Aorta (tissue), 5 donors: ENCODE data around the gene OSBPL3. TPM values are rescaled to one million over a fixed set of nuclear protein-coding genes. Genes with fewer than 3 reads are reported as not detected.
A peak's percentile ranks its signal among the peaks of the same experiment; 100 is the strongest.

Experiments
- ATAC-seq: fragments of 200-7000 bp; cut with Tn5 transposase; one replicate; pipeline ENCODE4 v1.9.1; 2022; ENCODE audit warnings: moderate library complexity; ENCODE audit not compliant: low FRiP score
- DNase-seq, 2 donors: peaks; one replicate each; pipeline ENCODE4 v3.0.0-alpha.2; 2020
- H3K27ac ChIP-seq, 2 donors: one replicate each; pipeline ENCODE4 v1.5.1; 2013; ENCODE audit warnings: low read length in 2 of 2, mild to moderate bottlenecking in 2 of 2, moderate library complexity in 2 of 2, control low read depth in 1 of 2, inconsistent platforms in 1 of 2, low read depth in 1 of 2
- H3K27me3 ChIP-seq, 2 donors: one replicate each; pipeline ENCODE4 v1.6.1; 2013; ENCODE audit warnings: control low read depth in 1 of 2, low read length in 1 of 2, mild to moderate bottlenecking in 1 of 2, moderate library complexity in 1 of 2; ENCODE audit not compliant: insufficient read depth in 2 of 2, control insufficient read depth in 1 of 2
- H3K36me3 ChIP-seq, 2 donors: one replicate each; pipeline ENCODE4 v1.6.1; 2013; ENCODE audit warnings: control low read depth in 1 of 2, low read length in 1 of 2, mild to moderate bottlenecking in 1 of 2; ENCODE audit not compliant: insufficient read depth in 2 of 2, control insufficient read depth in 1 of 2
- H3K4me1 ChIP-seq, 2 donors: one replicate each; pipeline ENCODE4 v1.6.1; 2013; ENCODE audit warnings: low read length in 2 of 2, control low read depth in 1 of 2, mild to moderate bottlenecking in 1 of 2, moderate library complexity in 1 of 2; ENCODE audit not compliant: insufficient read depth in 2 of 2, control insufficient read depth in 1 of 2
- H3K4me3 ChIP-seq, 2 donors: one replicate each; pipeline ENCODE4 v1.5.1; 2013; ENCODE audit warnings: low read length in 2 of 2, control low read depth in 1 of 2, mild to moderate bottlenecking in 1 of 2
- H3K9me3 ChIP-seq: one replicate; pipeline ENCODE4 v1.6.1; 2013; ENCODE audit warnings: mild to moderate bottlenecking, low read length; ENCODE audit not compliant: control insufficient read depth
- WGBS, 2 donors: extraction: QIAGEN DNeasy Blood & Tissue Kit; methylation state at CpG; one replicate each; pipeline ENCODE4 v1.1.7; 2013; 5-methylcytosine and 5-hydroxymethylcytosine counted together
- intact Hi-C, 2 donors: fragments of 100-400 bp; cut with DNase I; formaldehyde crosslinking; loops; one replicate each; pipeline versions ENCODE4 v1.14.2 to v1.15.0; 2022
- polyA plus RNA-seq, 2 donors: library from polyadenylated mRNA; stranded (reverse); fragments of 200-250 nt; gene quantifications; one replicate each; pipeline ENCODE4 v1.2.3, GENCODE V29; 2013
- total RNA-seq, 2 donors: library from RNA; stranded (reverse); fragmentation: NEBNext Ultra II Directional; extraction: Animal tissue kit (Norgen Biotek cat#: 25700); gene quantifications; one replicate each; pipeline ENCODE4 v1.2.1, GENCODE V29; 2021
- donor health status: healthy with polysubstance abuse.
- donor health status: Bipolar disorder and iron deficiency.
- donor health status: DM: no; HTN: no; CAD: no.
- donor health status: DM: no; HTN: no; CAD: no.
- donor health status: DM: yes; HTN: yes; CAD: no.

The OSBPL3 gene
- total and polyA plus RNA-seq, 4 donors: 0.41 to 15.6 (median 5.6) TPM

- H3K4me3 ChIP-seq: no peak overlapping the region
- H3K4me1 ChIP-seq: no peaks in the 10 kb centered on the region
- H3K27me3 ChIP-seq: no peaks in the 10 kb centered on the region
- H3K9me3 ChIP-seq: no peaks in the 10 kb centered on the region
- 64 to 73% methylated on average over 7 of the region's 7 CpGs for WGBS, 2 donors
- DNase-seq (no peak), ATAC-seq (no peak)
- H3K36me3 ChIP-seq: no peaks in the 10 kb centered on the region
- H3K27ac ChIP-seq: no peak overlapping the region
- intact Hi-C loops: no loop called here
These were observed 85.4 kb downstream of the OSBPL3 start for GRCh38 chr7:24894429-24895221.

DNA sequence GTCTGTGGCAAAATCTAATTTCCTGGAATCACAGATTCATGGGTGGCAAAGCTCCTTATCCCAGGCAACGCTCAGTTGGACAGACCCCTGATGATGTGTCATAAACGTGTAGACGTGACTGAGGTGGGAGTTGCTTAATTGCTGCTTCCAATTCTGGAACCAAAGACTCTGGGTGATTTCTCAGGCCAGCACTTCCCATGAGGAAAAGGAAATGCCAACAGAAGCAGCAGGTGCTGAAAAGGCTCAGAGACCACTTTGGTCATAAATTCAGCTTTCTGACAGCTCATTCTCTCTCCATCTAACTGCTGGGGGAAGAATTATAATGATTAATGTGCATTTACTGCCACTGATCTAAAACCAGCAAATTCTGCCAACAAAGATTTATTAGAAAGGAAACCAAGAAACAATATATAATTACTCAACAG is 88.7 kb downstream of the OSBPL3 start:
- intact Hi-C loops: no loop called here
- Histone ChIP-seq H3K27ac (no peak overlapping the region), H3K36me3 (no peaks in the 10 kb centered on the region), H3K27me3 (no peaks in the 10 kb centered on the region), H3K4me3 (no peak overlapping the region), H3K9me3 (no peaks in the 10 kb centered on the region), H3K4me1 (no peaks in the 10 kb centered on the region)
- ATAC-seq (no peak), DNase-seq (no peak)
- 25 to 39% methylated on average over 3 of the region's 3 CpGs for WGBS, 2 donors

GRCh38 chr7:24889611-24890010 is 90.4 kb downstream of the OSBPL3 start:
- Histone ChIP-seq H3K4me3 (no peak overlapping the region), H3K27ac (no peak overlapping the region), H3K36me3 (no peaks in the 10 kb centered on the region), H3K27me3 (no peaks in the 10 kb centered on the region), H3K4me1 (no peaks in the 10 kb centered on the region), H3K9me3 (no peaks in the 10 kb centered on the region)
- DNase-seq (no peak), ATAC-seq (no peak)
- WGBS, 2 donors: 84 to 91% methylated on average over 1 of the region's 1 CpG
- intact Hi-C loops: no loop called here

GRCh38 chr7:24888653-24889052 is 91.3 kb downstream of the OSBPL3 start:
- intact Hi-C loops: no loop called here
- ATAC-seq: no peak

DNA sequence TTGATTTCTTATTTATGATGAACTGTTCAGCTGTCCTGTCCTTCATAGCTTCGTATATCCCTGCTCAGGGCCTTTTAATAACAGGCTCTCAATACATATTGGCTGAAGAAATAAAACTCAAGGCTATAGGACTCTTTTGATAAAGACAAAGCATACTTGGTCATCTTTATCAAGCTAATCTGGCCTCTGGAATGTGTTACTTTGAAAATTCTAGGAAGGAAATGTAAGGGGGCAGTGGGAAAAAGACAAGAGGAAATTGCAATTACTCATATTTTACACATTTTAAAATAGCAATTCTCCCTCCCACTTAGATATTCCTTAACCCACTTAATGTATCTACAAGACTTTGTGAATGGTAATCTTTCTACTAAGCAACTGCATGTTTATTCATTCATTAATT is 94.3 kb downstream of the OSBPL3 start:
- DNase-seq: no peak
- no peak for ATAC-seq
- intact Hi-C loops: no loop called here
- Histone ChIP-seq H3K4me1 (no peaks in the 10 kb centered on the region), H3K9me3 (no peaks in the 10 kb centered on the region), H3K36me3 (no peaks in the 10 kb centered on the region), H3K27ac (no peak overlapping the region), H3K4me3 (no peak overlapping the region), H3K27me3 (no peaks in the 10 kb centered on the region)
- WGBS, 2 donors: 75 to 87% methylated on average over 1 of the region's 1 CpG

More at GRCh38 chr7:24888653-24889052, 91.3 kb downstream of the OSBPL3 start:
- Histone ChIP-seq H3K9me3 (no peaks in the 10 kb centered on the region), H3K4me1 (no peaks in the 10 kb centered on the region), H3K4me3 (no peak overlapping the region), H3K27ac (no peak overlapping the region), H3K27me3 (no peaks in the 10 kb centered on the region), H3K36me3 (no peaks in the 10 kb centered on the region)
- no peak for DNase-seq

GRCh38 chr7:24885305-24885704 is 94.7 kb downstream of the OSBPL3 start:
- intact Hi-C loops: no loop called here
- ATAC-seq (no peak), DNase-seq (no peak)
- no peaks in the 10 kb centered on the region for H3K27me3 ChIP-seq
- H3K9me3 ChIP-seq: no peaks in the 10 kb centered on the region
- H3K27ac ChIP-seq: no peak overlapping the region
- no peak overlapping the region for H3K4me3 ChIP-seq
- no peaks in the 10 kb centered on the region for H3K36me3 ChIP-seq
- H3K4me1 ChIP-seq: no peaks in the 10 kb centered on the region
- WGBS, 2 donors: 83 to 92% methylated on average over 2 of the region's 2 CpGs

DNA sequence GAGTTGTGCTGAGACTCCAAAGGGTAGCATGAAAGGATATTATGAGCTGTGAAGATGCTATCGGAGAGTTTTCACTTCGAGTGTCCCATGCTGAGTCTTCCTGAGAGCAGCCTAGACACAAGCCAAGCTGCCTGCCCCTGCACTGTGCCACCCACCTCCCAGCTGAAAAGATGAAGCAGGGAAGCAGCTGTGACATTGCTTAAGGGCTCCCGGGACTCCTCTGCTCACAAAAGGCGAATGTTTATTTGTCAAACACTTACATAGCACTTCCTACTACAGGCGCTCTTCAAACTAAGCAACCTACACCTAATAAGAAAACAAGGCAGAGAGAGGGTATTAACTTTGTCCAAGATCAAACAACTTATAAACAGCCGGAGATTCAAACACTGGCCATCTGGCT is 95.6 kb downstream of the OSBPL3 start:
- H3K36me3 ChIP-seq: no peaks in the 10 kb centered on the region
- H3K4me3 ChIP-seq: no peak overlapping the region
- DNase-seq: no peak
- H3K4me1 ChIP-seq: no peaks in the 10 kb centered on the region
- ATAC-seq: no peak
- H3K27ac ChIP-seq: no peak overlapping the region
- intact Hi-C loops: no loop called here
- no peaks in the 10 kb centered on the region for H3K9me3 ChIP-seq
- WGBS, 2 donors: 45 to 64% methylated on average over 6 of the region's 6 CpGs
- H3K27me3 ChIP-seq: no peaks in the 10 kb centered on the region

GRCh38 chr7:24883622-24884013 is 96.4 kb downstream of the OSBPL3 start:
- no peak for DNase-seq
- Histone ChIP-seq H3K27me3 (no peaks in the 10 kb centered on the region), H3K27ac (no peak overlapping the region), H3K4me3 (no peak overlapping the region), H3K4me1 (no peaks in the 10 kb centered on the region), H3K9me3 (no peaks in the 10 kb centered on the region), H3K36me3 (no peaks in the 10 kb centered on the region)
- WGBS, 2 donors: 77 to 85% methylated on average over 1 of the region's 1 CpG
- intact Hi-C loops: no loop called here
- no peak for ATAC-seq

DNA sequence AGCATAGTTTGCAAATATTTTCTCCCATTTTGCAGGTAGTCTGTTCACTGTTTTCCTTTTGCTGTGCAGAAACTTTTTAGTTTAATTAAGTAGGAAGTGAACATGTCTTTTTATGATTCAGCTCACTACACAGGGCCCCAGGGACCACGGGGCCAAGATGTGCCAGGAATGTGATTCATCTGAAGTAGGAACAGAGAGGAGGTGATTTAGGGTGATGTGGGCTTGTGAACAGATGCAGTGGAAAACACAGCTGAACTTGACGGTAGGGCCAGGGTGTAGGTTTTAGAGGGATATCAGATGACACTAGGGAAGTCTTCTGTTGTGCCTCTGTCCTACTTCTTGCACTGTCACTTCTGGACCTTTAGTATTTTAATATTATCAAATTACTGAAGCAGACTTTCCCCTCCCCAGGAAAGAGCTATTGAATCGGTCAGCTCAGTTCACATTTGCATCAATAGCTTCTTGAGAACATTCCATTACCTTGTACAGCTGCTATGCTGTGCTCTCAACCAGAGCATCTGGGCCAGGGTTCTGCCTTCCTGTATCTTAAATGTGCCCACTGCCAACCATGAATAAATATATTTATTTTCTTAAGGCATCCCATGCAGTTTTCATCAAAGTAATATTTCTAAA is 96.9 kb downstream of the OSBPL3 start:
- Histone ChIP-seq H3K27ac (no peak overlapping the region), H3K27me3 (no peaks in the 10 kb centered on the region), H3K36me3 (no peaks in the 10 kb centered on the region), H3K9me3 (no peaks in the 10 kb centered on the region), H3K4me3 (no peak overlapping the region), H3K4me1 (no peaks in the 10 kb centered on the region)
- intact Hi-C loops: no loop called here
- DNase-seq: peak; percentile 53 to 82
- WGBS, 2 donors: 19 to 22% methylated on average over 3 of the region's 3 CpGs
- no peak for ATAC-seq
